Measurements from ENCODE around the gene MAP3K1.

MAP3K1 gene

DNA sequence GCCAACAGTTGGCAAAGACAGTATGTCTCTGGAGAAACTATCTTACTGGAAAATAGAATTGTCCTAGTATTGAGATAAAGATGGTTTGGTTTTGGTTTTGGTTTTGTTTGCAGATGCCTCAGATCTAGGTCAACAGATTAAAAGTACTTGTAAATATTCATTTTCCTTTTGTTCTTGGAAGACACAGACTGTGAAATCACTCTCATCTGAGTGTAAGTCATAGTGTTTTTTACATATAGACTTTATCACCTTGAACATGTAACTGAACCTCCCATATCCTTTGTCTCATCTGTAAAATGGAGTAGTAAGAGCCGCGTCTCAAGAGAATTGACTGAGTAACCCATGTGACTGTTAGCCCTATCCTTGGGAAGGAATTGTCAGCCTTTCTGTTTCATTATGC is 34.3 kb downstream of the MAP3K1 start:
- DNase-seq (ENCODE audit: low read depth), result no peak

DNA sequence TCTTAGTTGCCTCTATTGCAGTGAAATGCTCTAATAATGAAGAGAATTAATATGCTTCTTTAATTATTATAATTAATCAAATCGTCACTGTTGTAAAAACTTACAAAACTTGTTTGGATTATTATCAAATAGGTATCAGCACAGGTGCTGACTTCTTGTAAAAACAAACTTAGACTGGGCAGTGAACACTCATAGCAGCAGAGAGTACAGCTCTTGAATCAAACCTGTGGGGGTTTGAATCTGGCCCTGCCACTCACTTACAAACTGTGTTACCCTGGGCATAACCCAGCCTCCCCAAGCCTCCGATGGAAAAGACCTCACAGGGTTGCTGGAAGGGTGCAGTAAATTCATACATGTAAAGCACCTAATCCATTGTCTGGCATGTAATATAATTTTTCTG is 35.1 kb downstream of the MAP3K1 start:
- DNase-seq (ENCODE audit: low read depth), result no peak

DNA sequence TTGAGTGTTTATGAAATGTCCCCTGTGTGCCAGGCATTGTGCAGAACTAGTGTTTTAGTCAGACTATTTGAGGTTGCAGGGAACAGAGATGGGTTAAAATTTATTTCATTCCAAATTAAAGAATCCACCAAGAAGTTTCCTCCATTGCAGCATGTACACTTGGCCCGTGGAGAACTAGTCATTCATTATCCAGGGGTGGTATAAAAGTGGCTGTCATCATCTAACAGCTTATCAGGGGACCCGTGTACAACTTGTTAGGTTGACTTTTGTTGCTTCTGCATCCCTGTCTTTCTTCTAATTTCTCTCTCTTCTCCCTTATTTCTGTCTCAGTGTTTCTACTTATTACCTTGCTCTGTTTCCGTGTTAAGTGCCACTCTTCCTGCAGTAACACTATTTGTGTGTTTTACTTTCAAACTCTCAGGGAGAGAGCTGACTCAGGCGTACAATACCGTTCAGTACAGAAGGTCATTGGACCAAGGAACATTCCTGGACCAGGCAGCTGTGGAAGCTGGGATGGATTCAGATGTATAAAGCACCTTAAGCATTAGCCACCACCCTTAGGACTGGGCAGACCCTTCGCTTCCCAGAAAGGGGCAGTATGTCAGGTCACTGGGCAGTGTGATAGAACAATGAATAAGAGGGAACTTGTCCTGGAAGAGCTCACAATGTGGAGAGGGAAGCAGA is 36.1 kb downstream of the MAP3K1 start:
- no peak for DNase-seq (ENCODE audit: low read depth)

DNA sequence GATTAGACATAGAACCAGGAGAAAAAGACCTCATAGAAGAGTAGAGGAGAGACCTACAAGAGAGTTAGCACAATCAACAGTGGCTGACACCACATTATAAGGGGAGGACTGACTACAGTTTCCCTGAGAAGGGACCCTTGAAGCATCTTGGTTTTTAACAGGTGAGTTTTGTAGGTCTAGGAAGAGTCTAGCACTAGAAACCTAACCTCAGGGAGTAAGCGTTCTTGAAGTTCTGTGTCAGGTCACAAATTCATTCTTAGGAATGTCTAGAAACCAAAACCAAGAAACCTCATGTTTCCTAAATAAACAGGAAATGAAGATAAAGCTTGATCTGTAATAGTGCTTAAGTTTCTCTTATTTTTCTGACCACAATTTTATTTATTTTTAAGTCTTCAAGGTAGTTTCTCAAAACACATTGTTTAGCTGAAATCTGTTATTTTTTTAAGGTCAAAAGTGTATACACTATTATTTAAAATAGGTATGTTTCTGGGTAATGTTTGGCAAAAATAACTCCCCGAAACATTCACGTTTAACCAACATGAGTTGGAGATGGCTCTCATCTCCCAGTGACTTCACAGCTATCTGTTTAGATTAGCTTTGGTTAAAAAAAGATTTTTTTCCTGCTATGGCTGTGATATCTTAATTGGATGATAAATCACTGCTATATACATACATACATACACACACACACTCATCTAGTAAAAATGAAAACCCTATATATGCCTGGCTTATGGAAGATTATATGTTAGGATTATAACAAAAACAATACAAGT is 37.1 kb downstream of the MAP3K1 start:
- DNase-seq (ENCODE audit: low read depth), result no peak

DNA sequence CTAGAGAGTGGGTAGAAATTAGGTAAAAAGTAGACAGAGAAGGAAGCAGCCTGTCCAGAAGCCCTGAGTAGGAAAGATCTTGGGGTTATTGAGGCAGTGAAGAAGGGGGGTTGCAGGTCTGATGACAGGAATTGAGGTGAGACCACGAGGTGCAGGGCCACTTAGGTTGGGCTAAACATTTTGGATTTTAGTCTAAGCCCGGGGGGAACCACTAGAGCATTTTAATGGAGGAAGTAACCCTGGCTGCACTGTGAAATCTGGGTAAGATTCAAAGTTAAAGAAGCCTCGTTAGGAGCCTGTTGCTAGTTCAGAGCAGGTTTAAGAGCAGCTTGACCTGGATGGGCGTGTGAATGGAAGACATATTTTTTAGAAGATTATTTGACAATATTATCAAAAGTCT is 38.3 kb downstream of the MAP3K1 start:
- DNase-seq (ENCODE audit: low read depth), result no peak

DNA sequence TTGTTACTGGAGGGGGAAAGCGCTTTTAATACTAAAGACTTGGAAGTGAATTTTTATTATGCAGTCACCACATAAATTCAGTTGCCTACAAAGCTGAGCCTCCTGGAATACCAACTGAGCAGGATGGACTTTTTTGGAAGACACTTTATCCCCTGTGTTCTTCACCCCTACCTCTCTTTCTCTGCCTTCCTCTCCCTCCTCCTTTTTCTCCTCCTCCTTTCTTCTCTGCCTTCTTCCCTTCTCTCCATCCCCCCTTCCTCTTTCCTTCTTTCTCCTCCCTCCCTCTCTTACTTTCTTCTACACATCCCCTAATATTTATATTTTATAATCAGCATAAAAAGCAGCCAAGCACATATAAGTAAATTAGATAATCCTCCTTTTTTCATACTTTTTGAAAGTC is 39.6 kb downstream of the MAP3K1 start:
- no peak for DNase-seq (ENCODE audit: low read depth)

DNA sequence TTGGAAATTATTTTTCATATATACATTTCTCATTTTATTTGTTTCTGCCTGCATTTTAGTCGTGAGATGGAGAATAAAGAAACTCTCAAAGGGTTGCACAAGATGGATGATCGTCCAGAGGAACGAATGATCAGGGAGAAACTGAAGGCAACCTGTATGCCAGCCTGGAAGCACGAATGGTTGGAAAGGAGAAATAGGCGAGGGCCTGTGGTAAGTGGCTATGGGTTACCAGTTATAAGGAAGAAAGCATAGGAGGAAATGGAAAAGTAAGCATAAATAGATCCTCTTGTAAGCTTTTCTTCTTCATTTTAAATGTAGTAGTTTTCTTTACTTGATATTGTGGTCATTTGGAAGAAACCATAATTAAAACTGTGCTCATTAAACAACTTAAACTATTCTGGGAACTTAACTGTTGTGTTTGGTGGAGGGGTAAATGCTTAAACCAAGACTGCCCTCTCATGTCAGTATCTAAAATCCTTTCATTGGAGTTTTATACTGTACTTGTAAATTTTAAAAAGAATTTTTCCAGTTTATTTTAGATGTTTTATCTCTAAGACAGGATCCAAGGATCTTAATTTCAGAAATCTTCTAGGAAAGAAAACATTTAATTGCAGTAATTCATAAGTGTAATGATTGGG is 41.3 kb downstream of the MAP3K1 start:
- DNase-seq (ENCODE audit: low read depth), result no peak

DNA sequence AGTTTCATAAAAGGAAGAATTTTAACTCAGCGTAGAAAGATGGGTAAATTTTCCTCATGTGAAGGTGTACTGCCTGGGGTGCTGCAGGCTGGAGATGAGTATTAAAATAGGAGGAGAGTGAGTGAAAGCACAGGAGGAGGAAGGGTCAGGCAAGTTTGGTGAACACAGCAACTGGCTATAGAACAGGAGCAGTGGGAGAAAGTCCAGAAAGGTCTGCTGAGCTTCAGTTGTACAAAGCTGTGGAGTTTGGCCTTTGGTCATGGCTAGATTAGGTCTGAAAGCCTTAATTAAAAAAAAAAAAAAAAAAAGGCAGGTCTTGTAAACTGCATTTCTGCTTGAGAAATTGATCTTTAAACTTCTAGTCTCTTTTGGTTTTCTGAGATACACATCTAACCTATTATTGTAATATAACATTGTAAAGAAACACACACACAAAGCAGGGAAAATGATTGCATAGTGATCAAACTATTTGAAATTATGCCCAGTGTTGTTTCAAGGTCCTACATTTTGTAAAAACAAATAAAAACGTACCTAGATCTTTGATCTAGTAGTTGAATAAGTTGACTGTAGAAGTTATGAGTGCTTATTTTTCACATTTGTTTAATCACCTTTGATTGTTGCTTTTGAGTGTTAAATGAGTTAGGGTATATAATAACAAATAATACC is 43.6 kb downstream of the MAP3K1 start:
- DNase-seq (ENCODE audit: low read depth), result no peak

DNA sequence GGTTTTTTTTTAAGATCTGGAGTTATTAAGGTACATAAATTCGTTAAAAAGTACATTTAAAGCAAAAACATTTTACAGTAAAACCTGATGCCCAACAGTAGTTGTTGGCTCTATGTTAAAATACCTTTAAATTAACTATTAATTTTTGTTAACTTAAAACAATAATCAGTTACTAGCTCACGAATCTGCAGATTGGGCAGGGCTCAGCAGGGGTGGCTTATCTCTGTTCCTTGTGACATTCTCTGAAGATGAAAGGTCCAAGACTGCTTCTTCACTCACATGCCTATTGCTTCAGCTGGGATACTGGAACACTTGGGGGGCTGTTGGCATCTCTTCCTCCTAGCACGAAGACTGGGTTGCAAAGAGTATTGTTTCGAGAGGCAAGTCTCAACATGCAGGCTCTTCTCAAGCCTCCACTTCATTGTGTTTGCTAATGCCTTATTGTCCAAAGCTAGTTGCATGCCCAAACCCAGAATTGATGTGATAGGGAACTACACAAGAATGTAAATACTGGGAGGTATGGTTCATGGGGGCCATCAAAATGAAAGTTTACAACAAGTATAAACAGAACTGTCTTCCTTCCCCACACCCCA is 46.6 kb downstream of the MAP3K1 start:
- no peak for DNase-seq (ENCODE audit: low read depth)

DNA sequence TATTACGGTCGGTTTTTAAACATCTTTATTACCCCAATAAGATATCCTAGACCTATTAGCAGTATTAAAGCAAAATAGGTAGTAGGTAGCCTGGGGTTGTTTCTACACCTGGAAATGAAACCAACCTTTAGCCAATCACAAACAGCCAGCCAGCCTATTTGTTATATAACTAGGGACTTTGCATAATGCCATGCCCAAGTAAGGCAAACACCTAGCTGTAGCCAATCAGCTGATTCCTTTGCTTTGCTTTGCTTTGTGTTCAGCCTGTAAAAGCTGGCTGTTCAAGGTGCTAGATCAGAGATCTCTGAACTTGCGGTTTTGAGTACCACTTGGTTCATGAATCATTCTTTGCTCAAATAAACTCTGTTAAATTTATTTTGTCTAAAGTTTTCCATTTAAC is 47.6 kb downstream of the MAP3K1 start:
- DNase-seq (ENCODE audit: low read depth), result no peak

DNA sequence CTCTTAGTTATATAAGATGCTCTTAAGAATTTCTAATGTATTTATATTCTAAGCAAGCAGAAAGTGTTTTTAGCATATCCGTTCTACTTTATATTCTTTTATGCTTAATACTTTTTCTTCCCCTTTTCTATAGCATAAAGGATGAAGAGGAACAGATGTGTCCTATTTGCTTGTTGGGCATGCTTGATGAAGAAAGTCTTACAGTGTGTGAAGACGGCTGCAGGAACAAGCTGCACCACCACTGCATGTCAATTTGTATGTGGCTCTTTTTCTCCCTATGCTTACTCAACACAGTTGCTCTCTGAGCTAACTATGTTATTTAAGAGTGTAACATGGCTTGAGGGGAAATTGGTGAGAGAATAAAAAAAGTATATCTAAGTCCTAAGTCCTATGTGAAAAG is 56.4 kb downstream of the MAP3K1 start:
- DNase-seq (ENCODE audit: low read depth), result no peak

DNA sequence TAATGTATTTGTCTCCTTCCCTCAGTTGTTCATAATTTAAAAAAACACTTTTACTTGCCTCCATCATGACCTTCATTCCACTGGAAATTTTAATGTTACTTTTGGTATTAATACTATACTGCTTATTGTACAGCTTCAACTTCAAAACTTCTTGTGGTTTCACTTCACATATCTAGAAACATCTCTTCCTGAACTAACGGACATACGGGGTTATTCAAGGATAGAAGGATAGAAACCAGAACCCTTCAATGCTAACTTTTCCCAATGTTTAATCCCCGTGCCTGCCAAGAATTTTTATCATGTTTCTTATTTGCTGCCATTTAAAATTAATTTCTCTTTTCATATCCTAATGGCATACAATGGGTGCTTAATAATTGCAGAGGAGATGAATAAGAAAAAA is 57.7 kb downstream of the MAP3K1 start:
- DNase-seq (ENCODE audit: low read depth), result no peak

DNA sequence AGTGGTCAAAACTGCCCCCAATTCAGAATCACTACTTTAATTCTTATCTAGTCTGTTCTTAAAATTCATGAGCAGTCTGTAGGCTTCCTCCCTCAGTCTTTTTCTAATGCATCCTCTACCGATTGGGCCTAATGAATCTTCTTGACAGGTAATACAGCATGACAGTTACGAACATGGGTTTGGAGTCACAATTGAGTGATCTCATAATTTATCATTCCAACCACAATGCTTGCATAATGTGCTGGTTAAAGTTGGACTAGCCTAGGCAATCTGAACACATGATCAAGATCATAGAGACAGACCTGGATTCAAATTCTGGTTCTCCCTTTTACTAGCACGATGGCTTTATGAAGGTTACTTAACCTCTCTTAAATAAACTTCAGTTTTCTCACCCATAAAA is 61.0 kb downstream of the MAP3K1 start:
- no peak for DNase-seq (ENCODE audit: low read depth)

DNA sequence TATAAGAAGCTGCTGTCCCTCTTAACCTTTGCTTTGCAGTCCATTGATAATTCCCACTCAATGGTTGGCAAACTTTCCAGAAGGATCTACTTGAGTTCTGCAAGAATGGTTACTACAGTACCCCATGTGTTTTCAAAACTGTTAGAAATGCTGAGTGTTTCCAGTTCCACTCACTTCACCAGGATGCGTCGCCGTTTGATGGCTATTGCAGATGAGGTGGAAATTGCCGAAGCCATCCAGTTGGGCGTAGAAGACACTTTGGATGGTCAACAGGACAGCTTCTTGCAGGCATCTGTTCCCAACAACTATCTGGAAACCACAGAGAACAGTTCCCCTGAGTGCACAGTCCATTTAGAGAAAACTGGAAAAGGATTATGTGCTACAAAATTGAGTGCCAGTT is 66.2 kb downstream of the MAP3K1 start:
- DNase-seq (ENCODE audit: low read depth), result no peak

DNA sequence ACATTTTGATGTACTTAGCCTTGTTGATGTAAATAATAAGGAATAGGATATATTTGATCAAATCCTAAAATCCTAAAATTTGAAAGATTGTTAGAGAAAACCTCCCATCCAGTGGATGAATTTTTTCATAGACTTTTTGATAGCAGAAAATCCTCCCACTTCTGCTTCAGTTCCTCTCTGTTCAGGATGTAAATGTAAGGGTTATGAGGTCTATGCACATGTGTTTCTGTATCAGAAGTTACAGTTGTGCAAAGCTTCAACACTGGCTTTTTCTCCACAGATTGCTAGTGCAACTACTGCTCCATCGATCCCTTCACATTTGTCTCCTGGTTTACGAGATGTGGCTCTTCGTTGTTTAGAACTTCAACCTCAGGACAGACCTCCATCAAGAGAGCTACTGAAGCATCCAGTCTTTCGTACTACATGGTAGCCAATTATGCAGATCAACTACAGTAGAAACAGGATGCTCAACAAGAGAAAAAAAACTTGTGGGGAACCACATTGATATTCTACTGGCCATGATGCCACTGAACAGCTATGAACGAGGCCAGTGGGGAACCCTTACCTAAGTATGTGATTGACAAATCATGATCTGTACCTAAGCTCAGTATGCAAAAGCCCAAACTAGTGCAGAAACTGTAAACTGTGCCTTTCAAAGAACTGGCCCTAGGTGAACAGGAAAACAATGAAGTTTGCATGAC is 78.1 kb downstream of the MAP3K1 start:
- DNase-seq (ENCODE audit: low read depth), result no peak

DNA sequence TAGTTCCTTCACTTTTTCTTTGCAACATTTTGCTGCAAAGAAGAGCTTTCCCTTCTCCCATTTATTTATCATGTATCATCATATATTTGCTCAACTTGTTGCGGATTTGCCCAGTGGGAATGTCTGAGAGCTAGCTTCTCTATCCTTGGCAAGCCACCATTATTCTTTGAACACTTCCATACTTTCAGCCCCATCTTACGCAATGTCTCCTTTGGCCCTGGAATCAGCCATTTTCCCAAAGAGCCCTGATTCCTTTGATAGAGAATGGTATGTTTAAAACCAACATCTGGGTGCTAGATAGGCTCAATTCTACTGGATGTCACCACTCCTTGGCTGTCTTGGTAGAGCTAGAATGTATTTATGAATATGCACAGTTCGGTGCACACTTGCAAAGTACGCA is 81.4 kb downstream of the MAP3K1 start:
- no peak for DNase-seq (ENCODE audit: low read depth)

DNA sequence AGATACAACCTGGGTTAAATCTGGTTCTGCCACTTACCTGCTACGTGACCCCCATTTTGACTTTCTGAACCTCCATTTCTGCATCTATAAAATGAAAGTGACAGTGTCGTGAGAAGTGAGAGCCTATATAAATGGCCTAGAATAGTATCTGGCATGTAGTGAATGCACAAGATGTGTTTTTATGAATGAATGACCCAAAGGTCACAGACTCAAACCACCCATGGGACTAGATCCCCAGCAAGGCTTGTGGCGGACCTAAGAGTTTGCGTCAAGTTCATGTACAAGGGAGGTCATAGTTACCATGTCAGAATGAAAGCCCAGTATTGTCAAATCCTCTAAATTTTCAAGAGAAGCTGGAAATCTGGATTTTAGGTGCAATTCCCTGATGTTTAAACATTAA is 82.9 kb downstream of the MAP3K1 start:
- DNase-seq (ENCODE audit: low read depth), result no peak

DNA sequence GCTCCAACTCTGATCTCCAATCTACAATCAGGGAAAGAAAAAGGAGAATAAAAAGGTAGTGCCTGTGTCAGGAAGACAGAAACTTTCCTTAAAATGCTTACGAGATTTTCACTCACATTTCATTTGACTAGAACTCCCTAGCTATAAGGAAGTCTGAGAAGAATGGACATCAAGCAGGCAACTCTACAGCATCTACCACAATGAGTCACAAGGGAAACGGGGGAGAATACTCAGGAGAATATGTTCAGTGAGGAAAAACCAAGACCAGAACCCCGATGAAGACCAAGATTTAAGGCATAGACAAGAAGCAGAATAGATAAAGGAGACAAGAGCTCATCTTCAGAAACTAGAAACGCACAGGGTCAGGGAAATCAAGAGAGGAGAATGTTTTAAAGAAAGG is 85.0 kb downstream of the MAP3K1 start:
- DNase-seq (ENCODE audit: low read depth), result no peak

DNA sequence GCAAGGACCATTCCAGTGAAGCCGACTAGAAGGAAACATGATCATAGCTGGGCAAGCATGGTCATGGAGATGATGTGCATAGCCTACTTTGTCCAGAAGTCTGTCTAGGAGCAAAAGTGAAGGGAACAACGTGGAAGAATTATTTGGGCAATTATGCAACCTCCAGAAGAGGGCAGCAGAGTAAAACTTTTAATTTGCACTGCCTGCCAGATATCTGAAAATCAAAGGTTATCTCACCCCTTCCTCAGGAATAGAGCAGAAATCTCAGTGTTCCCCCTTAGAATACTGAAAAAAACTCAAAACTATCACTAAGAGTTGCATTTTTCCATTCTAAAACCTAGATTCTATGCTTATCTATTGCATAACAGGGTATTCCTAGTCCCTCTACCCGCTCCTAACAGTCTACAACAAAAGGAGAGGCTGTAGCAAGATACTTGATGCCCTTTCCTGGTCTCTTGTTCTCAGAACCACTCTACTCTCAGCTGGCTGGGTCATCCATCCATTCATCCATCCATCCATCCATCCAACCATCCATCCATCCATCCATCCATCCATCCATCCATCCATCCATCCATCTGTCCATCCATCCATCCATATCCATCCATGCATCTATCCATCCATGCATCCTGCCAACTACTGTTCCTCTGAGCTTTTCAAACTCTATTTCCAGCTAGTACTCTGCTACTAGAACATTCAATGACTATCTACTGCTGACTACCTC is 85.7 kb downstream of the MAP3K1 start:
- no peak for DNase-seq (ENCODE audit: low read depth)

DNA sequence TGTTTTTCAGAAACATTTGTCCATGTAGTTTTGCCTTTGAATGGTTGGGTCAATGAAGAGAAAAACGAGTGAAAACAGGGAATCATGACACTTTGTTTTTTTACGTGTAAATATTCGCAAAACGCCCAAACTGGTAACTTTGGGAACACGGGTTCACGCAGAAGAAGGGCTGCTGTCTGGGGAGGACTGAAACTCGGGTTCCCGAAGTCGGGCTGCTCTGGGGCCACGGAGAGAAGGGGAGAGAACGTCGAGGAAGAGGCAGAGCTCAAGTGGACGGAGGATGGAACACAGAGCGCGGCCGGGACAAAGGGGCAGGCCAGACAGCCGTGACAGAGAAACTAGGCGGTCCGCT is 93.6 kb downstream of the MAP3K1 start:
- DNase-seq (ENCODE audit: low read depth), result no peak

Data from activated T-helper 9 cell treated with anti-CD3 and anti-CD28 coated beads, Interleukin-2, amount 50 U/mL, for 16 hours (primary cell).